Camera-type eye (tissue), 1 donor: ENCODE results near the gene PPM1D. TPM values are rescaled to one million over a fixed set of nuclear protein-coding genes. Genes with fewer than 3 reads are reported as not detected.

Experiments
- total RNA-seq: library from RNA; depleted of rRNA; stranded (reverse); fragments of >200 nt; gene quantifications from one replicate; pipeline ENCODE4 v1.2.3, GENCODE V29; 2014

The PPM1D gene
- 37.9 TPM for total RNA-seq

GRCh38 chr17:60599620-60600489, at the start of gene PPM1D:
Gene PPM1D (plus strand): TSS chr17:60600193. CDS start chr17:60600415, 222 bp downstream.

DNA sequence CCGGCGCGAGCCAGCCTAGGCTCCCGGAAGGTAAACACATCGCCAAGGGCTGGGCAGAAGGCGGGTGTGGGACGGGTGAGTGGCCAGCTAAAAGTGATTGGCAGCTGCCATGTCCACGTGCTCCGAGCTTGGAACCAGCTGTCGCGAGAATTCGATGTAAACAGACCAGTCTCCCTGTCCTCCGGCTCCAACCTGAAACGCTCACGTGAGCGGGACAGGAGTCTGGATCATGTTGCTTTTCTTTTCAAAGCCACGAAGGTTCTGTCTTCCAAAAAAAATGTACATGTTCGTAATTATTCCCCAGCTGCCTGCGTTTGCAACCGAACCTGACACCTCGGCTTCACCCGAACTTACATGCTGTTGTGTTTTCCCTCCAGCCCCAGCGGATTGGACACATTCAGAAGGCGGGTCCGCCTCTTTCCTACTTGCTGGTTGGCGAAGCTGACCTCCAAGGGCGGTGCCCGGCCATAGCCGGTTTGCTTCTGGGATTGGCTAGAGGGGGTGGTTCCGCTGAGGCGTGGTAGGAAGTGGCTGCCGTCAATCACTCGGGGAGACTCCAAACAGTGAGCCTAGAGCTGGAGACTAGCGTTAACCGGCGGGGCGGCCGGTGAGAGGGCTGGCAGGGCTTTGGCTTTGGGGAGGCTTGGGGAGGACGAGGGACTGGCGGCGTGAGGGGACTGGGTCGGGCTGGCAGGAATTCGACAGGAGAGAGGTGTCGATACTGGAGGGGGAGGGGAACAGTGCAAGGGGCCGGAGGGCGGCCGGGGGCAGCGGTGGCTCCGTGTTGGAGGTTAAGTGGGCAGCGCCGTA, 77.5 kb downstream of the PPM1D start, which contains the start of gene BCAS3:
TSS of gene BCAS3 (plus strand) at position 544 of the 810 bp plus-strand sequence.

Other genes with a start within 250 kb of the PPM1D start
- 89.4 TPM for gene USP32, start 208.1 kb upstream of the PPM1D start, total RNA-seq
- not detected for gene CHCT1, start 177.7 kb upstream of the PPM1D start, total RNA-seq
- gene APPBP2, start 74.0 kb upstream of the PPM1D start, total RNA-seq, result 87.9 TPM
- gene BCAS3, start 77.7 kb downstream of the PPM1D start, total RNA-seq, result 87.9 TPM